ENCODE data around the gene PBRM1.

DNA sequence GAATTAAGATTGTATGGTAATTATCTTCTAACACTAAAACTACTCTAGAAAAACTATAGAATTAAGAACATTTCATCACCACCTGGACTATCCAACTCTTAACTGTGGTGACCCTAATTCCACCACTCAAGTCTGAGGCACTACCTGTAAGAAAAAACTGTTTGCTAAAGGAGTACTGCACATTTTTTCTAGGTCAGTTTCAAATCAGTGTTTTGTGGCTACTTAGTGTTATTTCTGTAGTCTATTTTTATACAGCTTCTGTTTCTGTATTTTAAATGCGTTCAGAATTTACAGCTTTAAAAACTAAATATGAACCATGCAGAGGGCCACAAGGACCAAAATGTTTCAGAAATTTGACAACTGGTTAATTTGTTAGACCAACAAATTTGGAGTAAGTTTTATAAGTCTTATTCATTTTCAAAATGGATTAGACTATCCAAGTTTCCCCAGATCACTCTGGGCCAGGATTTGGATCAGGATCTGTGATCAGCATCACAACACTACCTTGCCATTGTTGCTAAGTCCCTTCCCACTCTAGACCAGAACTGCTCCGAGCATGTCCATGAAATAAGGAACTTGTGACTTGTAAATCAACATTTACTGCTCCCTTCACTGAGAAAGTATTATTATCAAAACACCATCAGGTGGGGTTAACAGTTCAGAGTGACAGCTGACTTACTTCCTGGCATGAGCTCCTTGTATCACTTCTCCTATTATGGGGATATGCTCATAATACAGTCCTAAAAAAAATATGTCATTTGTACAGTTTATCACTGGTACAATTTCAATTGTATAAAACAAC lies 11.3 kb upstream of the PBRM1 start:
- no peak for TF ChIP-seq EZH2 (IDR thresholded peaks at IDR 0.05; ENCODE audit: borderline replicate concordance)
- TF ChIP-seq, protein P1, sequence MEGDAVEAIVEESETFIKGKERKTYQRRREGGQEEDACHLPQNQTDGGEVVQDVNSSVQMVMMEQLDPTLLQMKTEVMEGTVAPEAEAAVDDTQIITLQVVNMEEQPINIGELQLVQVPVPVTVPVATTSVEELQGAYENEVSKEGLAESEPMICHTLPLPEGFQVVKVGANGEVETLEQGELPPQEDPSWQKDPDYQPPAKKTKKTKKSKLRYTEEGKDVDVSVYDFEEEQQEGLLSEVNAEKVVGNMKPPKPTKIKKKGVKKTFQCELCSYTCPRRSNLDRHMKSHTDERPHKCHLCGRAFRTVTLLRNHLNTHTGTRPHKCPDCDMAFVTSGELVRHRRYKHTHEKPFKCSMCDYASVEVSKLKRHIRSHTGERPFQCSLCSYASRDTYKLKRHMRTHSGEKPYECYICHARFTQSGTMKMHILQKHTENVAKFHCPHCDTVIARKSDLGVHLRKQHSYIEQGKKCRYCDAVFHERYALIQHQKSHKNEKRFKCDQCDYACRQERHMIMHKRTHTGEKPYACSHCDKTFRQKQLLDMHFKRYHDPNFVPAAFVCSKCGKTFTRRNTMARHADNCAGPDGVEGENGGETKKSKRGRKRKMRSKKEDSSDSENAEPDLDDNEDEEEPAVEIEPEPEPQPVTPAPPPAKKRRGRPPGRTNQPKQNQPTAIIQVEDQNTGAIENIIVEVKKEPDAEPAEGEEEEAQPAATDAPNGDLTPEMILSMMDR (IDR thresholded peaks at IDR 0.05; ENCODE audit: poor library complexity): no peak
- TF ChIP-seq EZH2phosphoT487 (IDR thresholded peaks at IDR 0.05; ENCODE audit: low read depth, severe bottlenecking, unreplicated experiment): no peak
